Glutamatergic neuron (in vitro differentiated cells): Measurements from ENCODE around the gene SLC10A1. TPM values are rescaled to one million over a fixed set of nuclear protein-coding genes. Genes with fewer than 3 reads are reported as not detected.
A peak's percentile ranks its signal among the peaks of the same experiment; 100 is the strongest.

Experiments used
- DNase-seq: peaks from one replicate; pipeline ENCODE4 v3.0.0; 2022
- H3K27ac Mint-ChIP-seq: one replicate; pipeline ENCODE4 v1.8.0; 2020; ENCODE audit warnings: mild to moderate bottlenecking, mixed read lengths, inconsistent platforms; ENCODE audit not compliant: unreplicated experiment
- H3K27me3 Mint-ChIP-seq: one replicate; pipeline ENCODE4 v1.8.0; 2020; ENCODE audit warnings: mild to moderate bottlenecking, moderate library complexity, mixed read lengths, inconsistent platforms; ENCODE audit not compliant: unreplicated experiment
- H3K36me3 Mint-ChIP-seq: one replicate; pipeline ENCODE4 v1.8.0; 2020; ENCODE audit warnings: mild to moderate bottlenecking, mixed read lengths, inconsistent platforms; ENCODE audit not compliant: unreplicated experiment
- H3K4me1 Mint-ChIP-seq: one replicate; pipeline ENCODE4 v1.8.0; 2020; ENCODE audit warnings: mild to moderate bottlenecking, low read depth, mixed read lengths, inconsistent platforms; ENCODE audit not compliant: unreplicated experiment
- H3K4me3 Mint-ChIP-seq: one replicate; pipeline ENCODE4 v1.8.0; 2020; ENCODE audit warnings: mild to moderate bottlenecking, mixed read lengths, inconsistent platforms; ENCODE audit not compliant: unreplicated experiment
- H3K9me3 Mint-ChIP-seq: one replicate; pipeline ENCODE4 v1.8.0; 2020; ENCODE audit warnings: mild to moderate bottlenecking, moderate library complexity, mixed read lengths, inconsistent platforms; ENCODE audit not compliant: unreplicated experiment
- total RNA-seq: library from RNA; stranded (reverse); fragmentation: NEBNext Ultra II Directional; extraction: Animal tissue kit (Norgen Biotek cat#: 25700); gene quantifications from one replicate; pipeline ENCODE4 v1.2.1, GENCODE V29; 2021; ENCODE audit not compliant: unreplicated experiment
- TF ChIP-seq, protein P1 (sequence below): fragments of 200-600 bp; sonication (generic); IDR thresholded peaks from one replicate; pipeline ENCODE4 v1.5.0; 2021; ENCODE audit not compliant: partially characterized antibody, unreplicated experiment

The SLC10A1 gene
- total RNA-seq, 1 donor from 2014 or later = not detected

DNA sequence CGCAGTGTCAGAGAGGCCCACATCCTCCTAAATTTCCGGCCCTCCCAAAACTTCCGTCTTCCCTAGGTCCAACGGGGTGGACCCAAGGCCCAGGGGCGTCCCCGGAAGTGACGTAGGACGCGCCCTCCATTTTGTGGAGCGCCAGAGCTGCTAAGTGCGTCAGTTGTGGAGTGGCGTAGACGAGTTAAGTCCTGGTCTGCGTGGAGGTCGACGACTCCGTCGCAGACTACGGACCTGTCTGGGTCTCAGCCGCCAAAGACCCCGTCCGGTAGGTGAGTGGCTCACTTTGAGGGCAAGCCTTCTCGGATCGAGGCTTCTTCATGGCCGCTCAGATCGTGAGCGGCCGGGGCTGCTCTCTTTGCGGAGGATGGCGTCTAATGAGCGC is 30.1 kb downstream of the SLC10A1 start, which contains the start of gene SRSF5:
Gene SRSF5 (plus strand): TSS at position 159 of the 385 bp plus-strand sequence. CDS start 1,015 bp downstream, outside the sequence.
- H3K4me3 Mint-ChIP-seq = peak within 1 kb of the TSS; percentile 98
- H3K9me3 Mint-ChIP-seq = peaks cover 14% of the 10 kb centered on the region
- peaks cover 14% of the 10 kb centered on the region for H3K27me3 Mint-ChIP-seq
- DNase-seq = peak; percentile 94
- TF ChIP-seq, protein P1, sequence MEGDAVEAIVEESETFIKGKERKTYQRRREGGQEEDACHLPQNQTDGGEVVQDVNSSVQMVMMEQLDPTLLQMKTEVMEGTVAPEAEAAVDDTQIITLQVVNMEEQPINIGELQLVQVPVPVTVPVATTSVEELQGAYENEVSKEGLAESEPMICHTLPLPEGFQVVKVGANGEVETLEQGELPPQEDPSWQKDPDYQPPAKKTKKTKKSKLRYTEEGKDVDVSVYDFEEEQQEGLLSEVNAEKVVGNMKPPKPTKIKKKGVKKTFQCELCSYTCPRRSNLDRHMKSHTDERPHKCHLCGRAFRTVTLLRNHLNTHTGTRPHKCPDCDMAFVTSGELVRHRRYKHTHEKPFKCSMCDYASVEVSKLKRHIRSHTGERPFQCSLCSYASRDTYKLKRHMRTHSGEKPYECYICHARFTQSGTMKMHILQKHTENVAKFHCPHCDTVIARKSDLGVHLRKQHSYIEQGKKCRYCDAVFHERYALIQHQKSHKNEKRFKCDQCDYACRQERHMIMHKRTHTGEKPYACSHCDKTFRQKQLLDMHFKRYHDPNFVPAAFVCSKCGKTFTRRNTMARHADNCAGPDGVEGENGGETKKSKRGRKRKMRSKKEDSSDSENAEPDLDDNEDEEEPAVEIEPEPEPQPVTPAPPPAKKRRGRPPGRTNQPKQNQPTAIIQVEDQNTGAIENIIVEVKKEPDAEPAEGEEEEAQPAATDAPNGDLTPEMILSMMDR = no peak
- peaks cover 16% of the 10 kb centered on the region for H3K4me1 Mint-ChIP-seq
- H3K36me3 Mint-ChIP-seq = no peaks in the 10 kb centered on the region
- H3K27ac Mint-ChIP-seq = peak within 1 kb of the TSS; percentile 99

DNA sequence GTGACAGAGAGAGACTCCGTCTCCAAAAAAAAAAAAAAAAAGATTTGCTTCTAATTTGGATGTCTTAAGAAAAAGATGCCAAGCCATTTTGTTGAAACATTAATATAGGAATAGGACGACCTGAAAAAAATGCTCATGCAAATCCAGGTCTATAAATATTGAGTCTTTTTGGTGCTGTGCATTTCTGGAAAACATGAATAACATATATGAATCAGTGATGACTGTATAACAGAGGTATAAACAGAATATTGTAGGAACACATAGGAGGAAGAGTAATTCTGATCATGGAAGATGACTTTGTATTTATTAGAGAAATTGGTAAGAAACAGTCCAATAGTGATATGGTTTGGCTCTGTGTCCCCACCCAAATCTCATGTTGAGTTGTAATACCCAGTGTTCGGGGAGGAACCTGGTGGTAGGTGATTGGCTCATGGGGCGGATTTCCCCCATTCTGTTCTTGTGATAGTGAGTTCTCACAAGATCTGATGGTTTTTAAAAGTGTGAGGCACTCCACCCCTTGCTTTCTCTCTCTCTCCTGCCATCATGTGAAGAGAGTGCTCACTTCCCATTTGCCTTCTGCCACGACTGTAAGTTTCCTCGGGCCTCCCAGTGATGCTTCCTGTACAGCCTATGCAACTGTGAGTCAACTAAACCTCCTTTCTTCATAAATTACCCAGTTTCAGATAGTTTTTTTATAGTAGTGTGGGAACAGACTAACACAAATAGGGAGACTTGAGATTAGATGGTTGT is 33.1 kb downstream of the SLC10A1 start:
- H3K4me3 Mint-ChIP-seq = no peak overlapping the region
- peaks cover 17% of the 10 kb centered on the region for H3K27me3 Mint-ChIP-seq
- peaks cover 17% of the 10 kb centered on the region for H3K9me3 Mint-ChIP-seq
- no peaks in the 10 kb centered on the region for H3K36me3 Mint-ChIP-seq
- peaks cover 12% of the 10 kb centered on the region for H3K4me1 Mint-ChIP-seq
- TF ChIP-seq, protein P1 = no peak
- H3K27ac Mint-ChIP-seq = no peak overlapping the region
- DNase-seq = no peak

DNA sequence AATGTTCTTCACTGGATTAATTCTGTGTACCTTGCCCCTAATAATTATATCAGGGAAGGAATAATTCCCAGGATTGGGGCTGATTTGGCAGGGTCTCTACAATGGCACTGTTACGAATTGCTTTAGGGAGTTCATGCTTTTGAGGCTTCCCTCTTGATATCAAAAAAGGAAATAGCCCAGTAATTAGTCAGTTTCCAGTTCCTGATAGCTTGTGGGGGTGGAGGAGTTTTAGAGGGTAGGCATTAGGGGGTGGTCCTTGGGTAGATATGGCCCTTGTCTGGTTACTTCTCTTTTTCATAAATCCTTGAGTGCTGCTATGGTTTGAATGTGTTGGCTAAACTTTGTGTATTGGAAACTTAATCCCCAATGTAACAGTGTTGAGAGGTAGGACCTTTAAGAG is 36.2 kb downstream of the SLC10A1 start:
- Mint-ChIP-seq H3K9me3 (peaks cover 3% of the 10 kb centered on the region), H3K27ac (no peak overlapping the region), H3K36me3 (no peaks in the 10 kb centered on the region), H3K4me1 (no peaks in the 10 kb centered on the region), H3K27me3 (peaks cover 6% of the 10 kb centered on the region), H3K4me3 (no peak overlapping the region)
- no peak for DNase-seq
- TF ChIP-seq, protein P1 = no peak

DNA sequence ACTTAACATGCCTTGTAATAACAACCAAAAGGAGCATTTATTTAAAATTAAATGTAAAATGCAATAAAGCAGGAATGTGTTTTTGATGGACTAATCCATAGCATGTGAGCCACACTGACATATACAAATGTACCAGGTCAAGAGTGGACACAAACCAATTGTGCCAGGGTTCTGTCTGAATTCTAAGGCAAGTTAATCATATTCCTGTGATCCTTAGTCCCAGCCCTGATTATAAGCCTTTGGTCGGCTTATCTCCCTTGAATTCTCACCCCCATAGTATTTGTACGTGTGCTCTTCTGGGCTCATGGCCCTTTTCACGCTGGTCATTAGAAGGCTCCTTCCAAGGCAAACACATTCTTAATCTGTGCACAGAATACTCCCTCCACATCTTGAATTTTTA is 40.7 kb downstream of the SLC10A1 start:
- DNase-seq = no peak
- Mint-ChIP-seq H3K4me3 (no peak overlapping the region), H3K36me3 (no peaks in the 10 kb centered on the region), H3K27ac (no peak overlapping the region), H3K9me3 (peaks cover 3% of the 10 kb centered on the region), H3K4me1 (no peaks in the 10 kb centered on the region), H3K27me3 (peaks cover 6% of the 10 kb centered on the region)
- TF ChIP-seq, protein P1 = no peak

DNA sequence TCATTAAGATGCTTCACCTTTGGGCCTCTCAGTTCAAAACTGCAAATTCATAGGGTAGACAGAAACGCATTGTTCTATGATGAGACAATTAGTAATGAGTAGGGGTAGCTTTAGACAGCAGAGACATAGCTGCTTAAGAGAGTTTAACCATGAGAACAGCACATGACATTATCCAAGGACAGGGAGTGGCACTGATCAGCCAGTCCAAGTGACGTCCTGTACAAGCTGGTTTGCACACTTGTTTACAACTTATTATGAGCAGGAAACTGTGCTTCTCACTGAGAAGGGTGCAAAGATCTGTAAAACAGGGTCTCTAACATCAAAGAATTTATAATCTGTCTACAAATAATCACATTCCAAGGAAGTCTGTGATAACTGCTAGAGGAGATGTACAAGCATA is 41.3 kb downstream of the SLC10A1 start:
- peaks cover under 1% of the 10 kb centered on the region for H3K9me3 Mint-ChIP-seq
- TF ChIP-seq, protein P1 = no peak
- DNase-seq = no peak
- no peak overlapping the region for H3K27ac Mint-ChIP-seq
- H3K36me3 Mint-ChIP-seq = no peaks in the 10 kb centered on the region
- H3K27me3 Mint-ChIP-seq = peaks cover 4% of the 10 kb centered on the region
- H3K4me3 Mint-ChIP-seq = no peak overlapping the region
- no peaks in the 10 kb centered on the region for H3K4me1 Mint-ChIP-seq
